K562 (cell line): ENCODE data around the gene OR4K2. TPM values are rescaled to one million over a fixed set of nuclear protein-coding genes. Genes with fewer than 3 reads are reported as not detected.

Source experiments
- ATAC-seq: fragments of 200-7000 bp; cut with Tn5 transposase; 3 replicates; pipeline ENCODE4 v1.9.1; 2020; ENCODE audit warnings: moderate library complexity
- Bru-seq: library from RNA; stranded (reverse); fragments of 400-500 nt; gene quantifications from one replicate; lab custom pipeline; 2021; lab: Mats Ljungman, UMichigan
- BruChase-seq, 2 experiments: library from RNA; stranded (reverse); fragments of 400-500 nt; gene quantifications; one replicate each; lab custom pipeline; 2021; lab: Mats Ljungman, UMichigan
- BruUV-seq: library from RNA; stranded (reverse); fragments of 400-500 nt; replicated peaks from 2 replicates; lab custom pipeline; 2021; lab: Mats Ljungman, UMichigan
- CTCF ChIA-PET: fragments of 300-600 bp; formaldehyde crosslinking; extraction: SDS; loops from one replicate; lab custom pipeline; 2021; ENCODE audit warnings: low intra/inter-chr PET ratio; lab: Yijun Ruan, JAX
- POLR2A ChIA-PET: fragments of 300-600, 350-650 bp; sonication (Branson Sonifier 250); formaldehyde crosslinking; extraction: SDS; loops from one replicate; lab custom pipeline; 2021; ENCODE audit warnings: antibody characterized with exemption, inconsistent platforms; lab: Yijun Ruan, JAX
- DNase-seq, 4 experiments: peaks; one replicate each; pipeline versions ENCODE4 v3.0.0 to v3.0.0-alpha.2; 2011 to 2018; ENCODE audit warnings: low spot score in 3 of 4, mixed read lengths in 3 of 4; ENCODE audit errors: extremely low read depth in 1 of 4
- FAIRE-seq: peaks from 2 replicates; lab custom pipeline; 2011; peaks lifted over from hg19 to GRCh38; lab: Jason Lieb, UNC
- H2AFZ ChIP-seq: 2 replicates; pipeline ENCODE4 v1.6.0; 2011; ENCODE audit warnings: low read depth, low read length, control low read depth, inconsistent platforms
- H3K27ac ChIP-seq: fragments of 200-600 bp; 3 replicates; pipeline ENCODE4 v1.8.0; 2011; ENCODE audit warnings: low read depth, mild to moderate bottlenecking, control low read depth, inconsistent platforms, low read length, moderate library complexity, mixed read lengths; ENCODE audit errors: extremely low read depth
- H3K27me3 ChIP-seq, 2 experiments: fragments of 300-600 bp in 1 of 2; 2 replicates in 1 of 2; 3 replicates in 1 of 2; pipeline versions ENCODE4 v1.6.0 to v1.8.0; 2011; ENCODE audit warnings: inconsistent platforms in 2 of 2, low read length in 2 of 2, mild to moderate bottlenecking in 1 of 2, mixed read lengths in 1 of 2, moderate library complexity in 1 of 2; ENCODE audit not compliant: control insufficient read depth in 2 of 2, insufficient read depth in 2 of 2
- H3K36me3 ChIP-seq: fragments of 300-600 bp; 3 replicates; pipeline ENCODE4 v1.8.0; 2011; ENCODE audit warnings: mild to moderate bottlenecking, low read length, inconsistent platforms; ENCODE audit not compliant: control insufficient read depth, insufficient read depth
- H3K4me1 ChIP-seq, 2 experiments: fragments of 200-600 bp in 1 of 2; replicated peaks in 1 of 2; 2 replicates in 1 of 2; 3 replicates in 1 of 2; pipeline versions ENCODE4 v1.5.1 to v1.8.0; 2011; ENCODE audit warnings: inconsistent platforms in 2 of 2, low read length in 2 of 2, mild to moderate bottlenecking in 1 of 2, mixed read lengths in 1 of 2, moderate library complexity in 1 of 2; ENCODE audit not compliant: control insufficient read depth in 2 of 2, insufficient read depth in 2 of 2
- H3K4me2 ChIP-seq: 2 replicates; pipeline ENCODE4 v1.6.1; 2011; ENCODE audit warnings: low read length, control low read depth, inconsistent platforms, mixed read lengths; ENCODE audit not compliant: insufficient read depth
- H3K4me3 ChIP-seq: fragments of 200-600 bp; sonication (generic), shearing (Covaris generic); 2 replicates; pipeline ENCODE4 v1.5.1; 2016; ENCODE audit warnings: control low read depth, inconsistent platforms
- H3K79me2 ChIP-seq: fragments of 200-600 bp; 3 replicates; pipeline ENCODE4 v1.8.0; 2011; ENCODE audit warnings: low read length, inconsistent platforms; ENCODE audit not compliant: control insufficient read depth, insufficient read depth
- H3K9ac ChIP-seq, 2 experiments: 2 replicates each; pipeline versions ENCODE4 v1.6.0 to v1.6.1; 2011; ENCODE audit warnings: low read depth in 2 of 2, low read length in 2 of 2, control low read depth in 1 of 2, inconsistent platforms in 1 of 2, mild to moderate bottlenecking in 1 of 2, mixed read lengths in 1 of 2; ENCODE audit not compliant: insufficient read depth in 1 of 2
- H3K9me1 ChIP-seq: one replicate; pipeline ENCODE4 v1.6.0; 2011; ENCODE audit warnings: inconsistent platforms, mild to moderate bottlenecking, low read length, moderate library complexity; ENCODE audit not compliant: control insufficient read depth, insufficient read depth
- H3K9me3 ChIP-seq: replicated peaks from 2 replicates; pipeline ENCODE4 v1.5.1; 2011; ENCODE audit warnings: low read depth, low read length, inconsistent platforms; ENCODE audit not compliant: control insufficient read depth, insufficient read depth
- H4K20me1 ChIP-seq: replicated peaks from 2 replicates; pipeline ENCODE4 v1.6.1; 2011; ENCODE audit warnings: low read length, inconsistent platforms, mixed read lengths; ENCODE audit not compliant: control insufficient read depth, insufficient read depth
- ARID2 ChIP-seq: fragments of 450-650 bp; IDR thresholded peaks from 2 replicates; pipeline ENCODE4 v1.6.1; 2017; ENCODE audit warnings: antibody characterized with exemption, mild to moderate bottlenecking
- BRD4 ChIP-seq: fragments of 200-600 bp; sonication (generic); IDR thresholded peaks from 2 replicates; pipeline ENCODE4 v1.6.1; 2017; ENCODE audit warnings: inconsistent platforms
- CHD2 ChIP-seq: IDR thresholded peaks from 2 replicates; pipeline ENCODE4 v1.6.1; 2011; ENCODE audit warnings: low read depth, low read length
- EGR1 ChIP-seq: fragments of 450-650 bp; conservative IDR thresholded peaks from 2 replicates; pipeline ENCODE4 v1.6.1; 2017; ENCODE audit warnings: mild to moderate bottlenecking
- EP400 ChIP-seq: fragments of 450-650 bp; IDR thresholded peaks from 2 replicates; pipeline ENCODE4 v1.6.1; 2017; ENCODE audit warnings: antibody characterized with exemption, mild to moderate bottlenecking, moderate library complexity
- FIP1L1 ChIP-seq: fragments of 200-400 bp; formaldehyde crosslinking; IDR thresholded peaks from 2 replicates; pipeline ENCODE4 v1.6.1; 2018; ENCODE audit warnings: mild to moderate bottlenecking, low read depth, low read length; ENCODE audit not compliant: poor library complexity, severe bottlenecking
- HDGF ChIP-seq: fragments of 450-650 bp; IDR thresholded peaks from 2 replicates; pipeline ENCODE4 v1.6.1; 2016
- MYC ChIP-seq, 2 experiments: fragments of 250-450 bp in 1 of 2; sonication (Bioruptor Pico) in 1 of 2; IDR thresholded peaks; 2 replicates each; pipeline versions ENCODE4 v1.5.1 to v1.6.1; 2012 to 2021; ENCODE audit warnings: low read depth in 2 of 2, borderline replicate concordance in 1 of 2, improper control_type of control experiment in 1 of 2, low read length in 1 of 2, mild to moderate bottlenecking in 1 of 2, moderate library complexity in 1 of 2
- NFIX ChIP-seq: fragments of 250-450 bp; sonication (Bioruptor Pico); IDR thresholded peaks from 2 replicates; pipeline ENCODE4 v1.4.0; 2020; ENCODE audit warnings: low read depth, mild to moderate bottlenecking, moderate library complexity
- SAFB ChIP-seq: fragments of 200-400 bp; formaldehyde crosslinking; IDR thresholded peaks from 2 replicates; pipeline ENCODE4 v1.6.1; 2017; ENCODE audit warnings: low read depth, low read length, borderline replicate concordance
- ZNF408 ChIP-seq: fragments of 250-450 bp; sonication (Bioruptor Pico); IDR thresholded peaks from 2 replicates; pipeline ENCODE4 v1.4.0; 2020; ENCODE audit warnings: low read depth, mild to moderate bottlenecking, moderate library complexity
- ZNF644 ChIP-seq: fragments of 200-800 bp; sonication (Bioruptor generic); IDR thresholded peaks from 2 replicates; pipeline ENCODE4 v1.6.1; 2016; ENCODE audit warnings: low read depth, missing genetic modification characterization, missing compliant biosample characterization
- ZNF778 ChIP-seq: fragments of 450-650 bp; formaldehyde crosslinking; IDR thresholded peaks from 2 replicates; pipeline ENCODE4 v1.4.0; 2020; ENCODE audit warnings: mild to moderate bottlenecking, moderate library complexity
- ZSCAN29 ChIP-seq: fragments of 450-650 bp; IDR thresholded peaks from 2 replicates; pipeline ENCODE4 v1.6.1; 2017
- whole genome bisulfite sequencing: fragments of 100-300 bp; shearing (Covaris generic); methylation state at CpG from one replicate; pipeline ENCODE4 v1.1.6; 2016; ENCODE audit warnings: low coverage, mixed read lengths; ENCODE audit not compliant: insufficient coverage; ENCODE audit errors: missing lambda C conversion rate; 5-methylcytosine and 5-hydroxymethylcytosine counted together
- in situ Hi-C: fragments of 300-500 bp; cut with MboI; formaldehyde crosslinking; loops from 4 replicates; pipeline ENCODE4 v1.15.0; 2018; ENCODE audit warnings: inconsistent platforms, mixed read lengths
- intact Hi-C: fragments of 100-400 bp; cut with micrococcal nuclease; formaldehyde crosslinking; loops from 2 replicates; pipeline ENCODE4 v1.14.2; 2022
- long read RNA-seq, 3 experiments: library from polyadenylated mRNA in 2 of 3; library from RNA in 1 of 3; unstranded in 2 of 3; stranded (forward) in 1 of 3; transcript quantifications; one replicate each; pipeline ENCODE4 v2.0.0, GENCODE V29; 2019 to 2022
- polyA minus RNA-seq, 3 experiments: library from RNA; depleted of rRNA, polyadenylated mRNA; stranded (reverse); fragments of >200 nt; gene quantifications; 2 replicates each; pipeline ENCODE4 v1.2.3, GENCODE V29; 2011
- polyA plus RNA-seq, 8 experiments: library from polyadenylated mRNA; depleted of rRNA in 4 of 8; stranded (reverse) in 5 of 8; unstranded in 3 of 8; fragments of >200 nt; fragmentation: Nextera tagmentation in 2 of 8; fragmentation: Illumina TruSeq in 1 of 8; extraction: Ambion mirVana in 2 of 8; extraction: Trizol in 1 of 8; gene quantifications; 2 replicates each; pipeline versions ENCODE4 v1.2.1 to v1.2.3, GENCODE V29; 2011 to 2014; ENCODE audit warnings: inconsistent platforms in 1 of 8, missing spikeins in 1 of 8
- total RNA-seq, 7 experiments: library from RNA; depleted of rRNA in 6 of 7; stranded (reverse); fragments of >200 nt in 6 of 7; fragmentation: Illumina TruSeq in 2 of 7; extraction: Trizol in 2 of 7; gene quantifications; 2 replicates each; pipeline versions ENCODE4 v1.2.1 to v1.2.3, GENCODE V29; 2011 to 2021; ENCODE audit warnings: low replicate concordance in 1 of 7
- TF ChIP-seq, protein P1 (sequence below): fragments of 250-450 bp; sonication (Bioruptor Pico); IDR thresholded peaks from 2 replicates; pipeline ENCODE4 v1.5.0; 2022; ENCODE audit warnings: mild to moderate bottlenecking
- TF ChIP-seq, protein P2 (sequence below): fragments of 450-650 bp; formaldehyde crosslinking; IDR thresholded peaks from 2 replicates; pipeline ENCODE4 v1.4.0; 2022; ENCODE audit warnings: missing genetic modification characterization

The OR4K2 gene, protein sequence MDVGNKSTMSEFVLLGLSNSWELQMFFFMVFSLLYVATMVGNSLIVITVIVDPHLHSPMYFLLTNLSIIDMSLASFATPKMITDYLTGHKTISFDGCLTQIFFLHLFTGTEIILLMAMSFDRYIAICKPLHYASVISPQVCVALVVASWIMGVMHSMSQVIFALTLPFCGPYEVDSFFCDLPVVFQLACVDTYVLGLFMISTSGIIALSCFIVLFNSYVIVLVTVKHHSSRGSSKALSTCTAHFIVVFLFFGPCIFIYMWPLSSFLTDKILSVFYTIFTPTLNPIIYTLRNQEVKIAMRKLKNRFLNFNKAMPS
- total RNA-seq (2011; cell fraction: chromatin; rRNA removed; ENCODE audit: low replicate concordance): not detected in 2 replicates
- total RNA-seq (2011; cell fraction: nucleolus; rRNA removed): not detected in 2 replicates
- not detected in 2 replicates for total RNA-seq (2011; cell fraction: nucleoplasm; rRNA removed)
- not detected in 2 replicates for total RNA-seq (2014; rRNA removed)
- total RNA-seq (2014; rRNA removed; fragmentation: Illumina TruSeq; extraction: Trizol): not detected in 2 replicates
- not detected in 2 replicates for total RNA-seq (2015; rRNA removed; fragmentation: Illumina TruSeq; extraction: Trizol)
- total RNA-seq (2021): not detected in 2 replicates
- polyA plus RNA-seq (2011; rRNA removed): not detected in 2 replicates
- polyA plus RNA-seq (2011; cell fraction: cytosol; rRNA removed): not detected in 2 replicates
- not detected in 2 replicates for polyA plus RNA-seq (2011; cell fraction: nucleus; rRNA removed)
- polyA plus RNA-seq (2012): not detected in 2 replicates
- not detected in 2 replicates for polyA plus RNA-seq (2014; fragmentation: Illumina TruSeq; extraction: Trizol)
- polyA plus RNA-seq (2014; fragmentation: Nextera tagmentation; extraction: Ambion mirVana): not detected
- not detected in 2 replicates for polyA plus RNA-seq (2014; rRNA removed)
- polyA minus RNA-seq (2011; rRNA and poly(A)+ RNA removed): not detected in 2 replicates
- not detected in 2 replicates for polyA minus RNA-seq (2011; cell fraction: cytosol; rRNA and poly(A)+ RNA removed)
- polyA minus RNA-seq (2011; cell fraction: nucleus; rRNA and poly(A)+ RNA removed): not detected in 2 replicates
- not detected for Bru-seq, nascent RNA
- not detected for BruChase-seq, experiment 1, labeled RNA remaining after a 2-hour chase
- not detected for BruChase-seq, experiment 2, labeled RNA remaining after a 6-hour chase
- long read RNA-seq, experiment 1: 0 reads
- long read RNA-seq, experiment 2: 0 reads
- long read RNA-seq, experiment 3: 0 reads

DNA sequence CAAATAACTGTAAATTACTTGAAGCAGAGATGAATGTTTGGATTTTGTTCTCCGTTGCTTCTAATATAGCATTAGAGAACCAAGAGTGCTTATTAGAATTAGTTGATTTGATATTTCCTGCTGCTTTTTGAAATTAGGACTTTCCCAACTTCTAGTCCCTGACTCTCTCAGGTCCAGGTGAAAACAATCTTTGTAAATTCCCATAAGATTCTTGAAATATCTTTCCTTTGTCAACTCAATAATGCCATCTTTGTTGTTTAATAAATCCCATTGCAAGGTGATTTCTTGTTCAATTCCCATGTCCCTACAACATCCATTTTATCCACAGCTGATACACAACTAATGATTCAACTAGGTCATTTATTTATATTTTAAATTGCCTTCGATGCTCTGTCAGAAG, at the start of gene OR4K2:
Gene OR4K2, plus strand, starts transcription at position 301 of the 400 bp plus-strand sequence. CDS start 1,126 bp downstream, outside the sequence.
- in situ Hi-C loops: no loop called here
- no peak within 1 kb of the TSS for H3K9ac ChIP-seq
- BruUV-seq: no TSS peak
- ChIA-PET POLR2A (no interaction called here), CTCF (interaction anchor here (0.5 kb wide), 1 partner anchor 39 kb away, joined by 3 read pairs; no protein-coding TSS in a partner anchor)
- ATAC-seq (no peak), DNase-seq (no peak), FAIRE-seq (no peak)
- H3K27ac ChIP-seq: no peak within 1 kb of the TSS
- H3K9me3 ChIP-seq: no peaks in the 10 kb centered on the region
- H3K79me2 ChIP-seq: no peaks in the 10 kb centered on the region
- no peak within 1 kb of the TSS for H3K4me2 ChIP-seq
- no peaks in the 10 kb centered on the region for H3K9me1 ChIP-seq
- intact Hi-C loops: loop anchor here (10.0 kb wide), 1 partner anchor 70 kb away; the partner anchor contains the start of gene OR4N2
- no peak within 1 kb of the TSS for H2AFZ ChIP-seq
- H3K4me3 ChIP-seq: no peak within 1 kb of the TSS
- no peaks in the 10 kb centered on the region for H3K27me3 ChIP-seq
- H4K20me1 ChIP-seq: no peaks in the 10 kb centered on the region
- no peaks in the 10 kb centered on the region for H3K4me1 ChIP-seq
- 6% methylated on average over 2 of the region's 2 CpGs for WGBS
- H3K36me3 ChIP-seq: no peaks in the 10 kb centered on the region
- no peak for TF ChIP-seq MYC (IDR thresholded peaks at IDR 0.05; ENCODE audit: low read depth, low read length)
- no peak for TF ChIP-seq MYC (CRISPR knock-in tag; IDR thresholded peaks at IDR 0.05; ENCODE audit: borderline replicate concordance, low read depth)
- no peak for TF ChIP-seq CHD2
- TF ChIP-seq SAFB: no peak
- no peak for TF ChIP-seq ZNF408 (CRISPR knock-in tag)
- TF ChIP-seq EP400: no peak
- TF ChIP-seq, protein P1, sequence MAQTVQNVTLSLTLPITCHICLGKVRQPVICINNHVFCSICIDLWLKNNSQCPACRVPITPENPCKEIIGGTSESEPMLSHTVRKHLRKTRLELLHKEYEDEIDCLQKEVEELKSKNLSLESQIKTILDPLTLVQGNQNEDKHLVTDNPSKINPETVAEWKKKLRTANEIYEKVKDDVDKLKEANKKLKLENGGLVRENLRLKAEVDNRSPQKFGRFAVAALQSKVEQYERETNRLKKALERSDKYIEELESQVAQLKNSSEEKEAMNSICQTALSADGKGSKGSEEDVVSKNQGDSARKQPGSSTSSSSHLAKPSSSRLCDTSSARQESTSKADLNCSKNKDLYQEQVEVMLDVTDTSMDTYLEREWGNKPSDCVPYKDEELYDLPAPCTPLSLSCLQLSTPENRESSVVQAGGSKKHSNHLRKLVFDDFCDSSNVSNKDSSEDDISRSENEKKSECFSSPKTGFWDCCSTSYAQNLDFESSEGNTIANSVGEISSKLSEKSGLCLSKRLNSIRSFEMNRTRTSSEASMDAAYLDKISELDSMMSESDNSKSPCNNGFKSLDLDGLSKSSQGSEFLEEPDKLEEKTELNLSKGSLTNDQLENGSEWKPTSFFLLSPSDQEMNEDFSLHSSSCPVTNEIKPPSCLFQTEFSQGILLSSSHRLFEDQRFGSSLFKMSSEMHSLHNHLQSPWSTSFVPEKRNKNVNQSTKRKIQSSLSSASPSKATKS (CRISPR knock-in tag): no peak
- TF ChIP-seq NFIX (CRISPR knock-in tag): no peak
- TF ChIP-seq EGR1: no peak
- no peak for TF ChIP-seq ZNF778 (CRISPR knock-in tag)
- TF ChIP-seq ARID2: no peak
- no peak for TF ChIP-seq ZNF644
- TF ChIP-seq HDGF: no peak
- TF ChIP-seq ZSCAN29: no peak
- TF ChIP-seq BRD4: no peak
- TF ChIP-seq, protein P2, sequence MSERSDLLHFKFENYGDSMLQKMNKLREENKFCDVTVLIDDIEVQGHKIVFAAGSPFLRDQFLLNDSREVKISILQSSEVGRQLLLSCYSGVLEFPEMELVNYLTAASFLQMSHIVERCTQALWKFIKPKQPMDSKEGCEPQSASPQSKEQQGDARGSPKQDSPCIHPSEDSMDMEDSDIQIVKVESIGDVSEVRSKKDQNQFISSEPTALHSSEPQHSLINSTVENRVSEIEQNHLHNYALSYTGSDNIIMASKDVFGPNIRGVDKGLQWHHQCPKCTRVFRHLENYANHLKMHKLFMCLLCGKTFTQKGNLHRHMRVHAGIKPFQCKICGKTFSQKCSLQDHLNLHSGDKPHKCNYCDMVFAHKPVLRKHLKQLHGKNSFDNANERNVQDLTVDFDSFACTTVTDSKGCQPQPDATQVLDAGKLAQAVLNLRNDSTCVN (CRISPR knock-in tag): no peak
- TF ChIP-seq FIP1L1: no peak
